Upper lobe of left lung (tissue), 4 donors: Measurements from ENCODE around the gene SLC35B4.

Experiments used
- POLR2A ChIP-seq, 4 donors: fragments of 450-650 bp; IDR thresholded peaks; one replicate each; pipeline ENCODE4 v1.5.1; 2016 to 2017; ENCODE audit warnings: antibody characterized with exemption in 4 of 4, mild to moderate bottlenecking in 2 of 4
- POLR2AphosphoS5 ChIP-seq, 2 donors: sonication (generic); formaldehyde crosslinking; IDR thresholded peaks; one replicate each; pipeline ENCODE4 v1.5.1; 2017; ENCODE audit warnings: antibody characterized with exemption in 2 of 2
- TF ChIP-seq, protein P1 (sequence below), 6 experiments: fragments of 450-650 bp in 4 of 6; fragments of 200-600 bp in 2 of 6; sonication (generic) in 2 of 6; IDR thresholded peaks; one replicate each; pipeline ENCODE4 v1.5.1; 2016 to 2019; ENCODE audit warnings: antibody characterized with exemption in 6 of 6

DNA sequence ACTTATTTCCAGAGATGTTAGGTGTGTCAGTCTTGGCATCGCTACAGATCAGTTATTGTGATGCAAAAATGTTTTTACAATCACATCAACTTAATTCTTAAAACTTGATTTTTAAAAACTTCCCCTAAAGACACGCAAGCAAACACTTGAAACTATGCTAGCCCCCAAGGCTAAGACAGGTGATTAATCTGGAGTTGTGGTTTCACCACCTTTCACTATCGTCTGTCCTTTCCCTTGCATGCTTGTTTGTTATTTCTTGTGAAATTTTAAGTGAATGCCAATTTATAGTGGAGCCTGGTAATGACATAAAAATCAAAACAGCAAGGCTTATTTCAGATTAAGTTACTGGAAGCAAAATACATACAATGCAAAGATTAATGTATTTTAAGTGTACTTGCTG is 70.4 kb downstream of the SLC35B4 start:
- TF ChIP-seq, protein P1, sequence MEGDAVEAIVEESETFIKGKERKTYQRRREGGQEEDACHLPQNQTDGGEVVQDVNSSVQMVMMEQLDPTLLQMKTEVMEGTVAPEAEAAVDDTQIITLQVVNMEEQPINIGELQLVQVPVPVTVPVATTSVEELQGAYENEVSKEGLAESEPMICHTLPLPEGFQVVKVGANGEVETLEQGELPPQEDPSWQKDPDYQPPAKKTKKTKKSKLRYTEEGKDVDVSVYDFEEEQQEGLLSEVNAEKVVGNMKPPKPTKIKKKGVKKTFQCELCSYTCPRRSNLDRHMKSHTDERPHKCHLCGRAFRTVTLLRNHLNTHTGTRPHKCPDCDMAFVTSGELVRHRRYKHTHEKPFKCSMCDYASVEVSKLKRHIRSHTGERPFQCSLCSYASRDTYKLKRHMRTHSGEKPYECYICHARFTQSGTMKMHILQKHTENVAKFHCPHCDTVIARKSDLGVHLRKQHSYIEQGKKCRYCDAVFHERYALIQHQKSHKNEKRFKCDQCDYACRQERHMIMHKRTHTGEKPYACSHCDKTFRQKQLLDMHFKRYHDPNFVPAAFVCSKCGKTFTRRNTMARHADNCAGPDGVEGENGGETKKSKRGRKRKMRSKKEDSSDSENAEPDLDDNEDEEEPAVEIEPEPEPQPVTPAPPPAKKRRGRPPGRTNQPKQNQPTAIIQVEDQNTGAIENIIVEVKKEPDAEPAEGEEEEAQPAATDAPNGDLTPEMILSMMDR (IDR thresholded peaks at IDR 0.05) = no peak
- TF ChIP-seq POLR2AphosphoS5 (IDR thresholded peaks at IDR 0.05) = no peak
- no peak for TF ChIP-seq POLR2A (IDR thresholded peaks at IDR 0.05)
